GM23248 (cell line): ENCODE results near the gene CATSPERE. TPM values are rescaled to one million over a fixed set of nuclear protein-coding genes. Genes with fewer than 3 reads are reported as not detected.
A peak's percentile ranks its signal among the peaks of the same experiment; 100 is the strongest.

Experiments used
- DNase-seq: peaks from one replicate; pipeline ENCODE4 v3.0.0-alpha.2; 2015
- H2AFZ ChIP-seq: fragments of 200-600 bp; sonication (generic); 2 replicates; pipeline ENCODE4 v1.6.1; 2016; ENCODE audit warnings: antibody characterized with exemption
- H3F3A ChIP-seq: fragments of 200-600 bp; sonication (generic); 2 replicates; pipeline ENCODE4 v1.6.1; 2016; ENCODE audit warnings: mild to moderate bottlenecking, antibody characterized with exemption, mixed run types; ENCODE audit not compliant: insufficient read depth
- H3K27ac ChIP-seq: fragments of 200-600 bp; sonication (generic); 2 replicates; pipeline ENCODE4 v1.5.1; 2016; ENCODE audit warnings: mild to moderate bottlenecking
- H3K27me3 ChIP-seq: fragments of 200-600 bp; sonication (generic); replicated peaks from 2 replicates; pipeline ENCODE4 v1.6.1; 2016; ENCODE audit warnings: mild to moderate bottlenecking; ENCODE audit not compliant: insufficient read depth
- H3K36me3 ChIP-seq: fragments of 200-600 bp; sonication (generic); 2 replicates; pipeline ENCODE4 v1.6.1; 2016; ENCODE audit warnings: low read depth, mild to moderate bottlenecking
- H3K4me1 ChIP-seq: fragments of 200-600 bp; sonication (generic); 2 replicates; pipeline ENCODE4 v1.6.1; 2016; ENCODE audit warnings: mild to moderate bottlenecking; ENCODE audit not compliant: insufficient read depth
- H3K4me2 ChIP-seq: fragments of 200-600 bp; sonication (generic); one replicate; pipeline ENCODE4 v1.6.1; 2016; ENCODE audit warnings: mild to moderate bottlenecking; ENCODE audit not compliant: unreplicated experiment
- H3K4me3 ChIP-seq: fragments of 200-600 bp; sonication (generic); 2 replicates; pipeline ENCODE4 v1.5.1; 2016; ENCODE audit warnings: mild to moderate bottlenecking
- H3K79me2 ChIP-seq: fragments of 200-600 bp; sonication (generic); 2 replicates; pipeline ENCODE4 v1.6.1; 2016; ENCODE audit warnings: mild to moderate bottlenecking; ENCODE audit not compliant: insufficient read depth
- H3K9ac ChIP-seq: fragments of 200-600 bp; sonication (generic); 2 replicates; pipeline ENCODE4 v1.6.1; 2016; ENCODE audit warnings: mild to moderate bottlenecking
- H3K9me2 ChIP-seq: fragments of 200-600 bp; sonication (generic); 2 replicates; pipeline ENCODE4 v1.6.1; 2016; ENCODE audit warnings: mixed run types, mild to moderate bottlenecking, moderate library complexity; ENCODE audit not compliant: insufficient read depth
- H3K9me3 ChIP-seq: fragments of 200-600 bp; sonication (generic); one replicate; pipeline ENCODE4 v1.6.1; 2017; ENCODE audit warnings: low read depth
- H4K20me1 ChIP-seq: fragments of 200-600 bp; sonication (generic); 2 replicates; pipeline ENCODE4 v1.6.0; 2016; ENCODE audit not compliant: insufficient read depth
- EZH2 ChIP-seq: fragments of 200-600 bp; sonication (generic); IDR thresholded peaks from 2 replicates; pipeline ENCODE4 v1.6.1; 2018; ENCODE audit warnings: antibody characterized with exemption, mild to moderate bottlenecking; ENCODE audit not compliant: insufficient read depth, poor library complexity, severe bottlenecking
- EZH2phosphoT487 ChIP-seq: fragments of 200-600 bp; sonication (generic); IDR thresholded peaks from 2 replicates; pipeline ENCODE4 v1.6.1; 2018; ENCODE audit warnings: antibody characterized with exemption, moderate library complexity, mild to moderate bottlenecking, low read depth; ENCODE audit not compliant: insufficient read depth
- WGBS, 2 experiments: methylation state at CpG; one replicate each; pipeline ENCODE4 v1.1.6; 2015 to 2017; ENCODE audit warnings: low lambda C conversion rate in 2 of 2, low coverage in 1 of 2; ENCODE audit errors: missing lambda C conversion rate in 2 of 2; 5-methylcytosine and 5-hydroxymethylcytosine counted together
- in situ Hi-C: fragments of 300-500 bp; cut with MboI; formaldehyde crosslinking; loops from 2 replicates; pipeline ENCODE4 v1.15.0; 2020
- polyA plus RNA-seq: library from polyadenylated mRNA; unstranded; fragments of >200 nt; fragmentation: Nextera tagmentation; extraction: Ambion mirVana; gene quantifications from 2 replicates; pipeline ENCODE4 v1.2.1, GENCODE V29; 2016
- total RNA-seq: library from RNA; depleted of rRNA; stranded (reverse); fragments of >200 nt; shearing (Covaris generic); gene quantifications from 2 replicates; pipeline ENCODE4 v1.2.3, GENCODE V29; 2014

CATSPERE gene
- total and polyA plus RNA-seq, 2 experiments from 2014 or later: 0.85 to 1.2 TPM

GRCh38 chr1:244590670-244591069 lies 129.6 kb downstream of the CATSPERE start:
- no peak overlapping the region for H3K4me3 ChIP-seq
- H3K27ac ChIP-seq: no peak overlapping the region
- no peaks in the 10 kb centered on the region for H3K27me3 ChIP-seq
- no peak overlapping the region for H3K9ac ChIP-seq
- no peaks in the 10 kb centered on the region for H3K36me3 ChIP-seq
- no peaks in the 10 kb centered on the region for H3K9me2 ChIP-seq
- H4K20me1 ChIP-seq: no peaks in the 10 kb centered on the region
- no peaks in the 10 kb centered on the region for H3K4me1 ChIP-seq
- H2AFZ ChIP-seq: no peak overlapping the region
- TF ChIP-seq EZH2phosphoT487 (no peak), EZH2 (no peak)
- in situ Hi-C loops: no loop called here
- no peak overlapping the region for H3K4me2 ChIP-seq
- H3K9me3 ChIP-seq: no peaks in the 10 kb centered on the region
- no peak for DNase-seq
- no peaks in the 10 kb centered on the region for H3K79me2 ChIP-seq
- H3F3A ChIP-seq: no peaks in the 10 kb centered on the region
- WGBS, 2 experiments: 79 to 87% methylated on average over 2 of the region's 2 CpGs

- no peaks in the 10 kb centered on the region for H3K9me3 ChIP-seq
- no peak overlapping the region for H3K4me2 ChIP-seq
- no peak overlapping the region for H3K27ac ChIP-seq
- no peak for DNase-seq
- no peaks in the 10 kb centered on the region for H3K79me2 ChIP-seq
- in situ Hi-C loops: no loop called here
- no peaks in the 10 kb centered on the region for H4K20me1 ChIP-seq
- H2AFZ ChIP-seq: no peak overlapping the region
- H3K4me1 ChIP-seq: peaks cover 8% of the 10 kb centered on the region
- no peak overlapping the region for H3K9ac ChIP-seq
- H3F3A ChIP-seq: peaks cover 13% of the 10 kb centered on the region; the same call in 1 of the 2 replicates
- 69 to 72% methylated on average over 5 of the region's 5 CpGs for WGBS, 2 experiments
- no peaks in the 10 kb centered on the region for H3K27me3 ChIP-seq
- H3K4me3 ChIP-seq: no peak overlapping the region
- H3K9me2 ChIP-seq: no peaks in the 10 kb centered on the region
- H3K36me3 ChIP-seq: no peaks in the 10 kb centered on the region
- TF ChIP-seq EZH2phosphoT487 (no peak), EZH2 (no peak)
Measured at GRCh38 chr1:244598611-244599010, 137.5 kb downstream of the CATSPERE start.

GRCh38 chr1:244599937-244600350 lies 138.9 kb downstream of the CATSPERE start:
- no peaks in the 10 kb centered on the region for H3K27me3 ChIP-seq
- no peaks in the 10 kb centered on the region for H3K9me3 ChIP-seq
- H4K20me1 ChIP-seq: no peaks in the 10 kb centered on the region
- 1 to 2% methylated on average over 7 of the region's 7 CpGs for WGBS, 2 experiments
- H3K4me3 ChIP-seq: peak overlapping the region; percentile 71
- H3K9me2 ChIP-seq: no peaks in the 10 kb centered on the region
- in situ Hi-C loops: loop anchor here (5.0 to 25.0 kb wide), 2 partner anchors 192 to 437 kb away; no protein-coding TSS in a partner anchor
- TF ChIP-seq EZH2: no peak
- H3K79me2 ChIP-seq: no peaks in the 10 kb centered on the region
- H2AFZ ChIP-seq: peak overlapping the region; percentile 85
- peak overlapping the region; percentile 84 for H3K9ac ChIP-seq
- peaks cover 13% of the 10 kb centered on the region; the same call in 1 of the 2 replicates for H3F3A ChIP-seq
- H3K27ac ChIP-seq: peak overlapping the region; percentile 81
- peak overlapping the region; percentile 86 for H3K4me2 ChIP-seq
- no peaks in the 10 kb centered on the region for H3K36me3 ChIP-seq
- peaks cover 8% of the 10 kb centered on the region for H3K4me1 ChIP-seq
- DNase-seq: peak; percentile 98

- H3K79me2 ChIP-seq: no peaks in the 10 kb centered on the region
- no peaks in the 10 kb centered on the region for H4K20me1 ChIP-seq
- DNase-seq: no peak
- peaks cover 8% of the 10 kb centered on the region for H3K4me1 ChIP-seq
- TF ChIP-seq EZH2: no peak
- no peak for TF ChIP-seq EZH2phosphoT487
- H3K4me3 ChIP-seq: no peak overlapping the region
- WGBS, 2 experiments: 90 to 93% methylated on average over 8 of the region's 8 CpGs
- no peak overlapping the region for H2AFZ ChIP-seq
- H3K4me2 ChIP-seq: no peak overlapping the region
- H3K36me3 ChIP-seq: no peaks in the 10 kb centered on the region
- no peaks in the 10 kb centered on the region for H3K27me3 ChIP-seq
- no peak overlapping the region for H3K27ac ChIP-seq
- no peaks in the 10 kb centered on the region for H3K9me3 ChIP-seq
- H3F3A ChIP-seq: peaks cover 13% of the 10 kb centered on the region; the same call in 1 of the 2 replicates
- no peak overlapping the region for H3K9ac ChIP-seq
- H3K9me2 ChIP-seq: no peaks in the 10 kb centered on the region
- in situ Hi-C loops: loop anchor here (5.0 to 25.0 kb wide), 2 partner anchors 191 to 436 kb away; no protein-coding TSS in a partner anchor
Measured at GRCh38 chr1:244601336-244601735, 140.3 kb downstream of the CATSPERE start.

GRCh38 chr1:244603498-244603897 lies 142.4 kb downstream of the CATSPERE start:
- no peaks in the 10 kb centered on the region for H4K20me1 ChIP-seq
- DNase-seq: peak; percentile 60
- no peak overlapping the region for H3K4me3 ChIP-seq
- no peaks in the 10 kb centered on the region for H3K27me3 ChIP-seq
- H3K79me2 ChIP-seq: no peaks in the 10 kb centered on the region
- H3K9me3 ChIP-seq: no peaks in the 10 kb centered on the region
- no peaks in the 10 kb centered on the region for H3K9me2 ChIP-seq
- H3F3A ChIP-seq: peaks cover 13% of the 10 kb centered on the region; the same call in 1 of the 2 replicates
- H2AFZ ChIP-seq: no peak overlapping the region
- no peak overlapping the region for H3K4me2 ChIP-seq
- H3K9ac ChIP-seq: no peak overlapping the region
- in situ Hi-C loops: loop anchor here (5.0 to 25.0 kb wide), 2 partner anchors 189 to 434 kb away; no protein-coding TSS in a partner anchor
- no peaks in the 10 kb centered on the region for H3K36me3 ChIP-seq
- TF ChIP-seq EZH2phosphoT487 (no peak), EZH2 (no peak)
- peaks cover 8% of the 10 kb centered on the region for H3K4me1 ChIP-seq
- no peak overlapping the region for H3K27ac ChIP-seq
